HG03159 (cell line): ENCODE measurements around the gene HS3ST3B1.
A peak's percentile ranks its signal among the peaks of the same experiment; 100 is the strongest.

Source experiments
- ATAC-seq: cut with Tn5 transposase; IDR thresholded peaks from one replicate; pipeline ENCODE4 v1.9.1; 2021; ENCODE audit warnings: mild to moderate bottlenecking, moderate library complexity; ENCODE audit not compliant: unreplicated experiment

Gene HS3ST3B1

DNA sequence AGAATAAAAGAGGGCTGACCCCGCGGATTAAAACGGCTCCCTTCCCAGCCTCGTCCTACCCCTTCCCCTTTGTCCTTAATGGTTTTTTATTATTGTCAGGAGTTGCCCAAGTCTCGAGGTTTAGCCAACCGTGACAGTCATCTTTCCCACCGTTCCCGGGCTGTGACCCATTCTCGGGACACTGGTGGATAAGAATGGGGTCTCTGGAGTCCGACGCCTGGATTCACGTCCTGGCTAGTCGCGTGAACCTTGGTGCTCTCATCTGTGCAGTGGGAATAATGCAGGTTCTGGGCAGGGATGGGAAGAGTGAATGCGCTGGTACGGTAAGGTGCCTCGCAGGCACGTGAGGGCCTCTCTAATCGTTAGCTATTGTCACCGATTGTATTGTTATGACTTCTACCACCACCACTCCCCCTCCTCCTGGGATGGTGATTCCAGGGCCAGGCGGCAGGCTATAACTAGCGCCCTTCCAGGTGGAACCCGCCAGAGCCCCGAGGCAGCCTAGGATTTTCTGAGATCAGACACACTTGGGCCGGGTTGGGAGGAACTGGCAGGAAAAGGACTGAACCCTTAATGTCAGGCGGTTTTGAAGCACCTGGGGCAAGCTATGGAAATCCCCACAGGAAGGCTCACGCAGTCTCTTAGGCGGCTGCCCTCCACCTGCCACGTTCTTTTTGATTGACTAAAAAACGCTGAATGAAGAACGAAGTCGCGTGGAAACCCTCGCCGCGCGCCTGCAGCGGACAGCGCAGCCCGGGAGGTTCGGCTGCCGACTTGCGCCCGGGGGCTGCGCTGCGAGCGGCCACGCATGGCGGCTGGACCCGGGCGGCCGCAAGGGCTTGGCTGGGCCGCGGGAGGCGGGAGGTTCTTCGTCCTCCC is 2.7 kb downstream of the HS3ST3B1 start:
- ATAC-seq = no peak

DNA sequence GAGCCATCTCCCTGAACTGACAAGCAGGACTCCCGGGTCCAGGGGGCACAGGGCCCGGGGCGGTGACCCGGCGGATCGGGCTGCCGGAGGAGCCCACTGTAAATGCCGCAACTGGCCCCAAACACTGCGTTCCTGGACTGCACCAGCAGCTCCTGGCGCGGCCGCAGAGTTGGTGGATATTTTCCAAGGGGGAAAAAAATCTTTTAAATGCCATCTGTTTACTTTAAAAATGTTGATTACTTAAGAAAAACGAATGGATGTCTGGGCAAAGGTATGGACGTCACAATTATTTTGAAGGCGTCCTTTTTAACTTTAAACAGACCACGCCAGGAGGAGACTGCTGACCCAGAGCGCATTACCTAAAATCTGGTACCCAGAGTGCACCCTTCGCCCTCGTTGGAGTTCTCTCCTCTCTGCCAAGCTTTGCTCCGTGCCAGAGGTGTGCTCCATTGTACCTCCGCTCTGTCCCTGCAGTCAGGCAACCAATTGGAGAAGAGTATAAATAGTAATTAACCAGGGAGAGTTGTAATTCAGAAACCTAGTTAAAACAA is 3.4 kb downstream of the HS3ST3B1 start:
- no peak for ATAC-seq

DNA sequence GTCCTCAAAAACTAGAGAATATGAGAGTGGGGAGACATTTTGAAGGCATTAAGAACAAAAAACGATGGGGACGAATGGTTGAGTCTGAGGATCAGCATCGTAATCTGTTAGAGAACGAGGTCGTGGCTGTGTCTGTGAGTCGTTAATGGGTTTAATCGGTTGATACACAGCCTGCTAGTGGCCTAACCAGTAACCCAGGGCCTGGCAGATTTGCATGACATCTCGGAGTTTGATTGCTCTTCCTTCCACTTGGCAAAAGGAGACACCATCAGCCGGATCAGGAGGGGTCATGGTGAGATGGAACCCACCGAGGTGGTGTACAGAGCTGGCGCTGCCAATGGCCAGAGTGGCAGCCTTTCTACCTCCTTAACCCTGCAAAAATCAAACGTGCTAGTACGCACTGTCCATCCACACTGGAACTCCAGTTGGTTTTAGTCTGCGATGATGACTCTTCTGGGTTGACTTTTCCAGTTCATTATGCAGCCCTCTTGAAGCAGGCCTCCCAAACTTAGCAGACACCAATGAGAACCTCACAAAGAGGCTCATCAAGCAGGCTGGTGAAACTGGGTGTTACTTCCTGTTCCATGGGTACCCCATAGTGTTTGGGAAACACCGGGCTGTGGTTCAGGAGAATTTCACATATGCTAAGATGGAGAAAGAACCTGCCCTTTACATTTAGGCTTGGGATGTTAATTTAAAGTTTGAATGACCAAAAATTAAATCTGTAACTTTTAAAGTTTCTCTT is 4.1 kb downstream of the HS3ST3B1 start:
- ATAC-seq = no peak

DNA sequence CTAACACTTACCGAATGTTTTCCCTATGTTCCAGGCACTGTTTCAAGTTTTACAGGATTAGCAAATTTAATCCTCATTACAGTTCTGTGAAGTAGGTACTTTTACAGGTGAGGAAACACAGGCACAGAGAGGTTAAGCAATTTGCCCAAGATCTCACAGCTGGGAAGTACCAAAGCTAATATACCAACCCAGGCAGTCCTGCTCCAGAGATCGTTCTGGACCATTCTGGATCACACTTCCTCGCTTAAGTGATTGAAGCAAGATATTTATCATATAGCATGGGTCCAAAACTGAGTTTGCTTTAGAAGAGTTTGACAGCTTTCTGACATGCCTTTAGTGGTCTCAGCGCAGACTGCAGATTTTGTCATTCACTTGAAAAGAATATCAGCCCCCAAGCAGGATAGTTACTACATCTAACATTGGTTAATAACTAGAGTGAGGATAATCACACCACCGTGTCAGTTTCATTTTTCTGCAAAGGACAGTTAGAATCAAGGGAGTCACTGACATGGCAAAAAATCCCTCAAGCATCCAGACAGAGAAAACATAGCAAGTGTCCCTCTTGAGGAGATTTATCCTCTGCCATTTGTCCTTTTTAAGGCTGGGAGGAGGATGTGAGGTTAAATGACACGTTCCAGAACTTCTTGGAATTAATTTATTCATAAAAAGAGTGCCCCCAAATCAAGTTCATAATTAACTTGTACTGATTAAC is 5.1 kb downstream of the HS3ST3B1 start:
- ATAC-seq = no peak

DNA sequence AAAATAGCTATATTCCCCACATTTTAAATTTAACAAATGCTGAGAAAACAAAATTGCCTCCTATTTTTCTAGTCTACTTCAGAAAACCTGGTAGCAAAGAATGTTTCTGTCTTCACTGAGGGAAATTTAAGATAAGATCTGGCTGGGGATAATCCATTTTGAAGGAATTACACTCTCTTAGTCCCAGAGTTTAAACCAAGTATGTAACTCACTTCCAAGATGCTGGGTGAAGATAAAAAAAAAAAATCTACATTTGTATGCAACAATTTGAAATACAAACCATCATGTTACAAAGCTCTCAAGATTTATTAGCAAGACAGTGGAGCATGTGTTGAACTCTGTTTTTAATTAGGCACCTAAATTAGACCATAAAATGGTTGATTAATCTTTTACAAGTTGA is 5.7 kb downstream of the HS3ST3B1 start:
- ATAC-seq = no peak

DNA sequence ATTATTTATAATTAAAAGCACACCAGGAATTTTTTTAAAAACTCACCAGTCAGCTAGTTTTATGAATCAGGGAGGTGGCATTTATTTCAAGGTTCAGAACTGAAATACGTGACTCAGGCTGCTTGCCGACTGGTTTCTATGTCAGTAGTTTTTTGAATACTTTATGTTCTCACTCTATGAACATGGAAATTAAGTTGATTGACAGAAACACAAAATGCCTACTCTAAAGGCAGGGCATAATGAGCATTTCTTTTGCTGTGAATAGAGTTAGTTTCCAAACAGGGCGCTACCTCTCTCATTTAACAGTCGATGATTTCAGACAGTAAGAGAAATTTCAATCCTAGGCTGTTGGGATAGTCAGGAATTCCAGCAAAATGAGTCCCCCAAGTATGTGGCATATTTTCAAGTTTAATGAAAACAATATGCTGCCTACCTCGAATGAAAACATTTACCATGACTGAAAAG is 6.7 kb downstream of the HS3ST3B1 start:
- ATAC-seq = no peak

DNA sequence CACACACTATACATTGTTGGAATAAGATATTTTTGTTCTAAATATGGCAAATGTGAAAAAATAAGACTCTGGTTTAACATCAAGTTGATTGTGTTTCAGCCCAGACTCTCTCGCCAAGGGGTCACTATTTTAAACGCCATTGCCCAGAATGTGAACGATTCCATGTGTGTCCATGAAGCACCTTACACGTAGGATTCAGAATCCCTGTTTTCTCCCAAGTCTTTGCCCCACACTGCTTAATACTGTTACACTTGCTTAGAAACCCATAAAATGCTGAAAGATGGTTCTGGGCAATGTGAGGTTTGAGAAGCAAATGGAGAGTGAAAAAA is 7.7 kb downstream of the HS3ST3B1 start:
- no peak for ATAC-seq

DNA sequence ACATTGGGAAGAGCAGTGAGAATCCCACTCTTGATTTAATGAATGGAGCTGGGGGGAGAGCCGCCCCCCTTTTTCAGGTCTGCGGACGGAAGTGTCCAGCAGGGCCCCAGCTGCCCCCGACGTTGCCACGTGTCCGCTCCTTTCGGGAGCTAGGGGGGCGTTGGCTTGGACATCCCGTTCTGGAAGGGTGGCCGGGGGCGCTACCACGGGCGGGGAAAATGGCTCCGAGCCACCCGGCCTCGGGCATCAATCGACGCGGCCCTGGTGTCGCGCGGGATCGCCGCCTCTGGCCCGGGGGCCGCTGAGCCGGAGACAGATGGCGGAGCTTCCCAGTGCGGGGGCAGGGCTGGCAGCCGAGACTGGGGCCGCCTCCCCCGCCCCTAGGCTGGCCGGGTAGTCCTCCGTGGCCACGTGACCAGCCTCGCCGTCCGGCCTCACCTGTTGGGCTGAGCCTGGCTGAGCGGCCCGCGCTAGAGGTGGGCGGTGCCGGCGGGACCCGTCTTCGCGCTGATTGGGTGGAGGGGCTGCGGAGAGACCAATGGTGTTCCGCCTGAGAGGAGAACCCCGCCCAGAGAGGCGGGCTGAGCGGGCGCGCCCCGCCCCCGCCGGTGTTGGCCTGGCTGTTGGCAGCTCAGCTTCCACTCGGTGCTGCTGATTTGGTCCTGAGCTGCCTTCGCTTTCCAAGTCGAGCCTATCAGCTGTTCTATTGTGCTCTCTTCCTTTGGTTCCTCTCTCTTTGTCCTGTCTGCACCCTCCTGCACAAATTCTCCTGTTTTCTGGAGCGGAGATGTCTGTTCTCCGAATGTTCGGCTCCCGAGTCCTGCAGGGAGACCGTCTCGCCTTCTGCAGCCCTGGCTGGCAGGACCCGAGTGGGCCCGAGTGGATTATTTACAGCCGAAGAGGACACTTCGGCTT is 8.3 kb downstream of the HS3ST3B1 start:
- peak; percentile 64 for ATAC-seq

DNA sequence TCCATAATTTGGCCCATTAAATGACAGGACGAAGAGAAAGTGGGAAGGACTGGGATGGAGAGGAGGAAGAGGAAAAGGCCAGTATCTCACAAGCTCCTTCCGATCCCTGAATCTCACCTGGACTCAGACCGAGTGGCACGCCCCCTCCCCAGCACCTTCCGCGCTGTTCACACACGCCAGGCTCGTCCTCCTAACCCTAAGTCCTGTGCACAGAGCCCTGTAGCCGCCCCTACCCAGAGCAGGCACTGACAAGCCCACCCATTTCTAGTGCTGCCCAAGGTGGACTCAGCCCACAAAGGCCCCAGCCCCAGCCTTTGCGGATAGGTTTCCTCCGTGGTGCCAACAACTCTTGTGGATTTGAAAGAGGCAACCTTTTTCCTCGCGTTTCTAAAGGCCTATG is 9.2 kb downstream of the HS3ST3B1 start:
- ATAC-seq = no peak

DNA sequence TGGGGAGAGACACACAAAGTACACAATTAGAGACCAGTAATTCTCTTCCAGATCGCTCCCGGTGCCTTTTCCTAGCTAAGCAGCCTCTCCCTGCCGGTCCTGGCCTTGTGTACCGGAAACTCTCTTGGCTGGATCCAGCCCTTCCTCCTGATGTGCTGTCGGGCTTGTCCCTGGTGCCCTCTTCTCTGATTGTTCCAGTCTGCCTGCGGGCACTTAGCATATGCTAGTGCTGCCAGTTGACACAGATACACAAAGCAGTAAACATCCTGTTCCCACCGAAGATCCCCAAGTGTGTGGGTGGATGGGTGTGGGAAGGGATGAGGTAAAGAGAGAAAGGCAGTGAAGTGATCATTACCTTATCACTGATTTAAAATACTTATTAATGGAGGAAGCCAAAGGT is 9.7 kb downstream of the HS3ST3B1 start:
- no peak for ATAC-seq

DNA sequence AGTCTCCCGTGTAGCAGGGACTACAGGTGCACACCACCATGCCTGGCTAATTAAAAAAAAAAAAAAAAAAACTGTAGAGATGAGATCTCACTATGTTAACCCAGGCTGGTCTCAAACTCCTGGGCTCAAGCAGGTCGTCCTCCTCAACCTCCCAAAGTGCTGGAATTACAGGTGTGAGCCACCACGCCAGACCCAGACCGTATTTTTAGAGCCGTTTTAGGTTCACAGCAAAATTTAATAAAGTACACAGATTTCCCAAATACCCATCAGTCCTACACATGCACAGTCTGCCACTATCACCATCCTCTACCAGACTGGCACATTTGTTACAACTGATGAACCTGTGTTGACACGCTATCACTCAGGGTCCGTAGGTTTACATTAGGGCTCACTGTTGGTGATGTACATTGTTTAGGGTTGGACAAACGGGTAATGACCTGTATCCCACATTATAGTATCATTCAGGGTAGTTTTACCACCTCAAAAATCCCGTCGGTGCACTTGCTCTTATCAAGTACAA is 10.4 kb downstream of the HS3ST3B1 start:
- ATAC-seq = no peak

DNA sequence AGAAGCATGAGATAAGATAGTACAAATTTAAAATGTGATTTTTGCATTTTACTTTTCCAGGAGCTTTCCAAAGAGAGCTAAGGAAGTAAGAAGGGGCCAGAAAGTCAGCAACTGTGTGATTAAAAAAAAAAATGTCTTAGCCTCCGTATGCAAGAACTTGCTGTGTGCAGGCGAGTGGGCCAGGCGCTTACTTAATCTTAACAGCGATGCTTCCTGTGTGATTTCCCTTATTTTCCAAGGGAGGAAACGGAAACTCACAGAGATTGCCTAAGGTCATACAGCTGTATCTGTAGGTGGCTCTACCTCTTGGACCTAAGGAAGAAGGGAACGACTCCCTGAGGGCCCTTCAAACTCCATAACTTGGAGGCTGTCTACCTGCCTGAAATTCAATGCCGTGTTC is 11.1 kb downstream of the HS3ST3B1 start:
- no peak for ATAC-seq

DNA sequence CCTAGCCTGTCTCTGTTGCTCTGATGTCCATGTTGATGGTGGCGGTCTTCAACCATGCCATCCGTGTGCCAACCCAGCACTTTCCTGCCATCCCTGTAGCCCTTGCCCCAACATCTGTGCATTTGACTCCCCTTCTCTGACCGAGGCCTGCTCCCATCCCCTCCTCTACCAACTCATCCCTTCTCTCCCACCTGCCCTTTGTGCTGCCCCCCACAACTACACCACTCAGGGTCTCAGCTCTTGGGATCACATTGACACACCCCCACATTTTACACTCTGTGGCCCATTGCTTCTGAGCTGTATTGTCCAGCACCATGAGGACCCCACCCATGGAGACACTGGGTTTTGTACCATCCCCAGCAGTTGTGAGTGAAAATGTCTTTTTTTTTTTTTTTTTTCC is 11.6 kb downstream of the HS3ST3B1 start:
- no peak for ATAC-seq

DNA sequence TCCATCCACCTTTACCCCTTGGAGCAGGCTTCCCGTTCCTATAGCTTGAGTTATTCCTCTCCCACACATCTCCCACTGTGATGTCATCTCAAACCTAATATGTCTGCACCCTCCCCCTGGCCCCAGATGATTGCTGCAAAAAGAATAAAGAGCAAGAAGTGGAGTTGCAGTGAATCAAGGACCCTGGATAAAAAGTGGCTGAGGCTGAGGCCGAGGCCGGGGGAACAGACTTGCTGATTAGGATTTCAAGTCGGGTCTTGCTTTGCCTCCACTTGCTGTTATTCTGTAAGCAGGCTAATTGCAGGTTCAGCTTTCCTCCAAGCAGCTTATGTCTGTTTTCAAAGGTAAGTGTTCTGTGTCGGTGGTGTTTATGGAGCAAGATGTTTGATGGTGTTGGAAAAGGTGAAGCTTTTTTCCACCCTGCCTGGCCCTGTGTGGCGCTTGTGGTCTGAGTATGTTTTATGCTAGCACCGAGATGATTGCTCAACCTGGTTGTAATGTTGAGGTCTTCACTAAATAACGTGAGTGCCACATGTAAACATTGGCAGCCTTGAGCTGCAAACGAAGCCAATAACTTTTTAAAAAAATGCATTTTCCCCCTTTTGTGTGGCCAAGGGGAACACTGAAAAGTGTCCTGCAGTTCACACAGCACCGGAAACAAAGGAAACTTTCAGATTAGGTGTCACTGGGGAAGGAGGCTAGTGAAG is 15.4 kb downstream of the HS3ST3B1 start:
- no peak for ATAC-seq

DNA sequence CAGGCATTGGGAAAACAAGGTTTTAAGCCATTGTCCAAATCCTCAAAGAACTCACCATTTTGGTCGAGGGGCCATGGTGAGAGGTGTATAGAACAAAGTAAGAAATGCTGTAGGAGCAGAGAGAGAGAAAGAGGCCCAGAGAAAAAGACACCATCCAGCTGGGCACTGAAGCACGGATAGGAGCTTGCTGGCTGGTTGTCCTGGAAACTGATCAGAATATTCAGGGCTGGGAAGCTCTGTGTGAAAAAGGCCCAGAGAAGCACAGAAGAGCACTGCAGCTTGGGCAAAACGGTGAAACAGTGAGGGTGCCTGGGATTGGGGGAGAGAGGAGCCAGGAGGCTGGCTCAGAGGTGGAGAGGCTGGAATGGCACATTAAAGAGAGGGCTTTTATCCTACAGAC is 16.5 kb downstream of the HS3ST3B1 start:
- no peak for ATAC-seq

DNA sequence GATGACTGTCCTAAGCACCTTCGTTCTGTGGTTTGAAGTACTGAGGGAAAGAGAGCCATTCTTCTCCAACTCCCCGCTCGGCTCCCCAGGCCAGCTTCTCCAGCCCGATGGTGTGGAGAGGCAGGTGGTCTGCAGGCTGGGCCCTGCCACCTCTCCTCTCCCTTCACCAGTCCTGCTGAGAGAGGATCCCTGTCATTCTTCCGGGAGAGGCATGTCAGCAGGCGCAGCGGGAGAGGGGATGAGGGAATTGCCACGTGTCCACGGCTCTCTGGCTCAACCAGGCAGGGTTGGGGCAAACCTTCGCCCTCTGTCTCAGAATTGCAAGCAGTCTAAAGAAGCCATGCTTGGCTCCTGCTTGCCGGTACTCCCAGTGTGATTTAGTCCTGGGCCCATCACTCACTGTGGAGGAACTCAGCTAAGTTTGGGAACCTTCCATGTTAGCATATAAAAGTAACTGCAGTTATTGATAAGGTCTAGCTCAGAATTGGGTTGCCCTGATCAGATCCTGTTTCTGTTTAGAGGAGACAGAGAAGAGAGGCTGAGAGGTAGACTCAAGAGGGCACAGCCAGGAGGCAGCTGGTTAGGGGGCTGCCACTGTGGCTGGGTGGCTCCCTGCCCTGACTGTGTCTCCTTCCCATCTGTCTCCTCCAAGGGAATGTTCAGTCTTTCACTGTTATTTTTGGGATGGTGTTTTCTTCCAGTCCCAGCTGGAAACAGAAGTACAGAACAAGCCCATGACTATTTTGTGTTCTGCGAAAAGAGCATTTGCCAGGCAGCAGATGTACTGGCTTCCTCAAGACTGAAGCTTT is 17.4 kb downstream of the HS3ST3B1 start:
- ATAC-seq = no peak

DNA sequence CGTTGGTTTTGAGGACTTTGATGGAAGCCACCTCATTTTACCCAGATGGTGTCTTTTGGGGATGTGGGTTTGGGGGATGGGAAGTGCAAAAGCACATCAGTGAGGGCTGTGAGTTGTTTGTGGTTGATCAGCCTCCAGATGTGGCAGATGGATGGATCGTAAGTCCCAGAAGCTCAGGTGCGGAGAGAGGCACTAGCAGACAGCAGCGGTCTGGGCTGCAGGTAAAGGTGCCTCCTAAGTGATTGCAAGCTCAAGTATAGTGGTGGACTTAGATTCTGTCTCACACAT is 18.0 kb downstream of the HS3ST3B1 start:
- no peak for ATAC-seq

DNA sequence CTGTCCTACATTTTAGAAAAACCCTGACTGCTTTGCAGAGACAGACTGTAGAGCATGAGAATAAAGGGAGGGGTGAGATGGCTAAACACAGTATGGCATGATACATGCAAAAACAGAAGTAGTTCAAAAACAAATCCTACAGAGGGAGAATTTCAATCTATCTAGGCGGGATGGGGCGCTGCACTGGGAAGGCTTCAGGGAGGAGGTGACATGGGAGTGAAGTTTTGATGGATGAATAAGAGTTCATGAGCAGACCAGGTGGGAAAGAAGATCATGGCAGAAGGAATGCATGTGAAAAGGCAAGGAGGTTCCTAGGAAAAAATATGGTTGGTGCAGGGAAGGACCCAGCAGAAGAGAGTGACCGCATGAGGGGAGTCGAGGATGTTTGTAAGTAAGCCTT is 19.2 kb downstream of the HS3ST3B1 start:
- ATAC-seq = no peak
